CD4-positive, alpha-beta T cell treated with Interleukin-2 at 100 ng/mL for 4 hours (primary cell): ENCODE results near the gene SLC6A6.

ENCODE experiments used
- DNase-seq: peaks from one replicate; pipeline ENCODE4 v3.0.0-alpha.2; 2020; ENCODE audit warnings: low spot score

The SLC6A6 gene

GRCh38 chr3:14454639-14455310, 52.4 kb downstream of the SLC6A6 start:
- no peak for DNase-seq

DNA sequence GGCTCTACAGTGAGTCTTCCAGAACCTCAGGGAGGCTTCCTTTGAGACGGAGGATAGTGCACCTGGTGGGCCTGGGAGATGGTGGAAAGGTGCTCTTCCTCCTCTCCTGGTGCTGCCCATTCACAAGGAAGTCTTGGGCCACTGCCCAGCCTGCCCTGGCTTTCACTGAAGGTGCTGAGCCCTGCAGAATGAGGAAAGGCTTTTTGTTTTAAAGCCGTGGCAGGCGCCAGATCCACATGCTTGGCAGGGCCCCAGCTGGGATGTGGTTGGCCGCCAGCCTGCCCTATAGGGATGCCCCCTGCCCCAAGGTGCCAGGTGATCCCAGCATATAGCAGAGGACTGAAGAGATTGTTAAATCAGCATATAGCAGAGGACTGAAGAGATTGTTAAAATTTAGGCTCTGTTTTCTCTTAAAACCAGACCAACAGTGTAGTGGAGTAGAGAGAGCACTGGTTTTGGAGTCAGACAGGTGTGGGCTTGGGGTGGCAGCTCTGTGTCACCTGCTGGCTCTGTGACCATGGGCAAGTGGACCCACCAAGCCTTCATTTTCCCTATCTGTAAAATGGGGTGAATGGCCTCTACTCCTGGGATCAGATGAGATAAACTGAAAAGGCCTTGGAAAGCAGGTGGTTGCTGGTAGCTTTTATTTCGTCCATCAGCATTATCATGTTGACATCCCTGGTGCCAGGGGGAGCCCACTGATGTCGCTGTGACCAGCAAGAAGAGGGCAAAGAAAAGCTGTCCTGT, 53.3 kb downstream of the SLC6A6 start:
- no peak for DNase-seq

- DNase-seq = no peak
Observed at GRCh38 chr3:14456794-14457193, 54.4 kb downstream of the SLC6A6 start.

DNA sequence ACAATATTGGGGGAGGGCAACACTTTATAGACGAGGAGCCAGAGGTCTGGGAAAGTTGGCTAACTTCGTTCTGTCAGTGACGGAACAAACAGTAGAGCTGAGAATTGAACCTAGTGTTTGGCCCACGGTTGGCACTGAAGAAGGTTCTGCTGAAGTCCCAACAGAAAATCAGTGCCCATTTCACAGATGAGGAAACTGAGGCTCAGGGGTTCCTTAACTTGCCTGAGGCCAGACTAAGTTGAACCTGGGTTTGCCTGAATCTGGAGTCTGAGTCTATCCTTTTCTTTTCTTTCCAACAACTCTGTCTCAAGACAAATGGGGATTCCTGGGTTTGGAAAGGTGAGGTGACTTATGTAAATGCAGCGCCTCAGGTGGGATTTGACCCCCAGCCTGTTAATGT, 55.1 kb downstream of the SLC6A6 start:
- no peak for DNase-seq

DNA sequence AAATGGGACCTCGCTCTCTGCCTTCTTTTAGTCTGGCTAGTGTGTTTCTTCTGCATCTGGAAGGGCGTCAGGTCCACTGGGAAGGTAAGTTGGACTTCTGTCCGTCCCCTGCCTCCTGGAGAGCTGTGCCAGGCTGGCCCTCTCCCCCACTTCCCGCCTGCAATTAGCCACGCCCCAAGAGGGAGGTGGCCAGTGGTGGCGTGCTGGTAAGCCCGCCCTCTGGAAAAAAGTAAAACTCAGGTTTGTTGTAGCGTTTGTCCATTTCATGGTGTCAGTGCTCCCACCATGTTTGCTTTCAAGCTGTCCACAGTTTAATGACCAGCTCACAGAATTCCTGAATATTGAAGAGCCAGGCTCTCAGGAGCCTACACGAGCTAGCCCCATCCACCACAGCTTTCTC, 55.6 kb downstream of the SLC6A6 start:
- DNase-seq = no peak

GRCh38 chr3:14458434-14459275, 56.2 kb downstream of the SLC6A6 start:
- no peak for DNase-seq

- no peak for DNase-seq
Observed at GRCh38 chr3:14459384-14459783, 57.0 kb downstream of the SLC6A6 start.

DNA sequence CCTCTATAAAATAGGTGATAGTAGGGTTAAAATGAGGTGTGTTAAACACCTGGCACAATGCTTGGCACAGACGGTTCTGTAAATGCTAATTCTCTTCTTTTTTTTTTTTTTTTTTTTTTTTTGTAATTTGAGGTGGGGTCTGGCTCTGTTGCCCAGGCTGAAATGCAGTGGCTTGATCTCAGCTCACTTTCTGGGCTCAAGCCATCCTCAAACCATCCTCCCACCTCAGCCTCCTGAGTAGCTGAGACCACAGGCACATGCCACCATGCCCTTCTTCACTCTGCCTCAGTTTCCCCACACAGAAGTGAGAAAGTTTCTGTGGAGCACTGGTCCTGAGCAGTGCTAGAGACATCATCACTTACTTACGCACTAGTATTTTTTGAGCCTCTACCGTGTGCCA, 57.4 kb downstream of the SLC6A6 start:
- DNase-seq = no peak

- no peak for DNase-seq
Observed at GRCh38 chr3:14460342-14461005, 58.1 kb downstream of the SLC6A6 start.

DNA sequence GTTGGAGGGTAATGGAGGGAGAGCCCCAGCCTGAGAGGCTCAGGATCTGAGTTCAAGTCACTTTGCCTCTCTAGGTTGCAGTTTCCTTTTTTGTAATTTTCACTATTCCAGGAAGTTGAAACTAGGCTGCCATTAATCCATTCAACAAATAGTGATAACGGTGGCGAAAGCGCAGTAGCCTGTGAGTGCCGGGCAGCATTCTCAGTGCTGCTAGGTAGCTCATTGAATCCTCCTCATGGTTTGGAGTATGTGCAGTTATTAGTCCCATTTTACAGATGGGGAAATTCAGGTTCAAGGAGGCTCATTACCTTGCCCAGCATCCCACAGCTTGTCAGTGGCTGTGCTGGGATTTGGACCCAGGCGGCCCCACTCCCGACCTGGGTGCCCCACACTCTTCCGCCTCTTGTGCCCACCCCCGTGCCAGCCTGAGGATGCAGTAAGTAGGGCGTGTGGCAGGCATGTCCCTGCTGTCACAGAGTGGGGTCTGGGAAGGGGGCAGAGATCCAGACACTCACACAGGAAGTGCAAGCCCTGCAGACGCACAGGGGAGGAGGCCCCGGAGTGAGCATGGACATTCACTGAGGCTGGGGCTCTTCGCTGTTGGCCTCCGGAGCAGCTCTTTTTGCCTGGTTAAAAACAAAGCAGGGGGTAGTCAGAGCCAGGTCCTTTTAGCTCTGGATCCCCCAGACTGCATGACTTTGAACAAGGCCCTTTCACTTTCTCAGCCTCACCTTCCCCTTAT, 58.8 kb downstream of the SLC6A6 start:
- no peak for DNase-seq

- DNase-seq = peak; percentile 44
Observed at GRCh38 chr3:14461748-14462324, 59.4 kb downstream of the SLC6A6 start.

DNA sequence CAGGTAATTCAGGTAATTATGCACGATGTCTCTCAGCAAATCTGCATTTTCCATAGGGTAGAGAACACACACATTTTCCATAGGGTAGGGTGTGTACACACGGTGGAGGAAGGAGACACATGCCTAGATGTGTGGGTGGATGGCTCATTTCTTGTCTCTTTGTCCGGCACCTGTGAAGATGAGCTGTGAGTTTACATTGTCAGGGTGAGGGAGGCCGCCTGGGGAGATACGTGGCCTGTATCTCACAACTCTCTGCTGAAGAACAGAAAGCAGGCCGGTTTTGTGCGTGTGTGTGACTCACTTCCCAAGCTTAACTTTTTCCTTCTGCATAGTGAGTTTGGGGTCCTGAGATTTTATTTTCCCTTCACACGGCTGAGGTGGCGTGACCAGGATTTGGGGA, 60.3 kb downstream of the SLC6A6 start:
- DNase-seq = no peak

- no peak for DNase-seq
Observed at GRCh38 chr3:14463330-14464140, 61.1 kb downstream of the SLC6A6 start.

- DNase-seq = no peak
Observed at GRCh38 chr3:14464141-14464465, 61.7 kb downstream of the SLC6A6 start.

DNA sequence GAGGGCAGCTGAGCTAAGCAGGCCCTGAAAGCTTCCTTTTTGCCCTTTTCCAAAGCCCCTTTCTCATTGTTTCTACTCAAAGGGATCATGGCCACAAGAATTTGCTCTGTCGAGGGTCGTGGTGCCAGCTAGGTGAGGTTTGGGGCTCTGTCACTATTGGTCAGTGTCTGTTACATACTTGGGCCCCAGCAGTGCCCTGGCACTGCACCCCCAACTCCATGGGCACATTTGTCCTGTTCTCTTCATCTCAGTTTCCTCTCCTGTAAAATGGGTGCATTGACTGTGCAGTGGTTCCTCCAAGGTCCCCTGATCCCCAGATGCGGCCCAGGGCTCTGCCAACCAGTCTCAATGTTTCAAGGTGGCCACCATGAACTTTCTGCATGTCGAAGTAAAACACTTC, 62.1 kb downstream of the SLC6A6 start:
- no peak for DNase-seq

DNA sequence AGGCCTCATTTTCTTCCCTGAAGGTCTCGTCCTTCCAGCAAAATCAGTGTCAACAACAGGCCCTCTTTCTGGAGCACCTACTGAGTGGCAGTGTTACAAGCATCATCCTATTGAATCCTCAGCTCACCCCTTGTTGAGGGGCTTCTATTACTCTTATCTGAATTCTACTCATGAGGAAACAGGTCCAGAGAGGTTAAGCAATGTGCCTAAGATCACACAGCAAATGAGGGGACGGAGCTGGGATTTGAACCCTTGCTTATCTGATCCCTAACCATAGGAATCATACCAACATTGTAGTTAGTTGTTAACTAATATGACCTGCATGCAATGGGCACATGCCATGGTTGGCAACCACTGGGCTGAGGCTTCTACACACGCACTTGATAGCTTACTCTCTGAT, 63.0 kb downstream of the SLC6A6 start:
- no peak for DNase-seq

GRCh38 chr3:14466179-14466903, 63.9 kb downstream of the SLC6A6 start:
- no peak for DNase-seq

DNA sequence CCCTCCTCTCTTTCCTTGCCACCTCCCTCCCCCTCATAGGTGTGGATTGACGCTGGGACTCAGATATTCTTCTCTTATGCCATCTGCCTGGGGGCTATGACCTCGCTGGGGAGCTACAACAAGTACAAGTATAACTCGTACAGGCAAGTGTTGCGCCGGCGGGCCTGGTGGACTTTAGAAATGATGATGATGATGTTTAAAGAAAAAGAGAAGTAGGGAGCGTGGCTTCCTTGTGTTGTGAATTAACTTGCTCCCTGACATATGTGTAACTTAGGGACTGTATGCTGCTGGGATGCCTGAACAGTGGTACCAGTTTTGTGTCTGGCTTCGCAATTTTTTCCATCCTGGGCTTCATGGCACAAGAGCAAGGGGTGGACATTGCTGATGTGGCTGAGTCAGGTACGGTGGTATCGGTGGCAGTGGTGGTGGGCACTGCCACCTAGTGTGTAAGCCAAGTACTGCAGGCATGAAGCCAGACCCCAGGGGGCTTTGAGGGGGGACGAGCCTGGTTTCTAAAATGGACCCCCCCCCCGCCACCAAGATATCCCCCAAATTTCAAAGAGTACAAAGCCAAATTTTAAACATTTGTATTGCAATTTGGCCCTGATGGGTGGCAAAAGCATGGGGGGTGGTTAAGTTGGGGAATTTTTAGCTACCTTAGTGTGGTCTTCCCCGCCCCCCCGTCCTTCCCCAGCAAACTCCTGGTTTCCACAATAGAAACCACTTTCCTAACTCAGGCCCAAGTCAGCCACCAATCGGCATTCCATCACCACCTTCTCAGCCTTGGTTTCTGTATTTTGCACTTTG, 65.6 kb downstream of the SLC6A6 start:
- DNase-seq = peak; percentile 42

GRCh38 chr3:14468621-14468981, 66.2 kb downstream of the SLC6A6 start:
- DNase-seq = no peak
